ENCODE measurements around the gene PIK3R6.
"Not testable (repeated sequence)": the region's sequence is repeated elsewhere in the genome, so short reads cannot be mapped to it uniquely, and the experiment has no call there.

PIK3R6 gene

GRCh38 chr17:8893621-8894201, 26.2 kb upstream of the PIK3R6 start:
- no peak for DNase-seq

GRCh38 chr17:8893059-8893458, 25.6 kb upstream of the PIK3R6 start:
- no peak for DNase-seq

GRCh38 chr17:8892338-8892690, 24.8 kb upstream of the PIK3R6 start:
- DNase-seq, result no peak

GRCh38 chr17:8890671-8891070, 23.2 kb upstream of the PIK3R6 start:
- no peak for DNase-seq

GRCh38 chr17:8889458-8890210, 22.2 kb upstream of the PIK3R6 start:
- DNase-seq, result no peak

GRCh38 chr17:8888704-8889302, 21.3 kb upstream of the PIK3R6 start:
- no peak for DNase-seq

- no peak for DNase-seq
Observed at GRCh38 chr17:8887834-8888703, 20.6 kb upstream of the PIK3R6 start.

- DNase-seq, result no peak
Observed at GRCh38 chr17:8887301-8887700, 19.8 kb upstream of the PIK3R6 start.

- no peak for DNase-seq
Observed at GRCh38 chr17:8885967-8886684, 18.7 kb upstream of the PIK3R6 start.

GRCh38 chr17:8885163-8885966, 17.9 kb upstream of the PIK3R6 start:
- not testable (repeated sequence) for DNase-seq

GRCh38 chr17:8884336-8884990, 17.0 kb upstream of the PIK3R6 start:
- no peak for DNase-seq

GRCh38 chr17:8883353-8883752, 15.9 kb upstream of the PIK3R6 start:
- DNase-seq, result no peak

GRCh38 chr17:8881606-8882005, 14.1 kb upstream of the PIK3R6 start:
- DNase-seq, result no peak

- DNase-seq, result no peak
Observed at GRCh38 chr17:8880466-8880865, 13.0 kb upstream of the PIK3R6 start.

- DNase-seq, result no peak
Observed at GRCh38 chr17:8879410-8879809, 11.9 kb upstream of the PIK3R6 start.

- DNase-seq, result no peak
Observed at GRCh38 chr17:8877984-8878383, 10.5 kb upstream of the PIK3R6 start.

GRCh38 chr17:8875957-8876356, 8.5 kb upstream of the PIK3R6 start:
- DNase-seq, result no peak

- no peak for DNase-seq
Observed at GRCh38 chr17:8875436-8875835, 8.0 kb upstream of the PIK3R6 start.

- DNase-seq, result no peak
Observed at GRCh38 chr17:8873801-8874715, 6.6 kb upstream of the PIK3R6 start.
